SK-N-SH treated with all-trans-retinoic acid at 6 μM for 48 hours (cell line): ENCODE data around the gene MYLK4.
A peak's percentile ranks its signal among the peaks of the same experiment; 100 is the strongest.

Source experiments
- ATAC-seq: fragments of 200-7000 bp; cut with Tn5 transposase; 3 replicates; pipeline ENCODE4 v1.9.1; 2020; ENCODE audit warnings: mild to moderate bottlenecking, moderate library complexity
- BACH2 ChIP-seq: fragments of 250-450 bp; sonication (Bioruptor Pico); IDR thresholded peaks from 2 replicates; pipeline ENCODE4 v1.9.0; 2021; ENCODE audit warnings: mild to moderate bottlenecking, borderline replicate concordance
- CSDC2 ChIP-seq: fragments of 250-450 bp; sonication (Bioruptor Pico); IDR thresholded peaks from 2 replicates; pipeline ENCODE4 v1.5.0; 2020; ENCODE audit warnings: mild to moderate bottlenecking, moderate library complexity
- GLIS3 ChIP-seq: fragments of 250-450 bp; sonication (Bioruptor Pico); IDR thresholded peaks from 2 replicates; pipeline ENCODE4 v1.5.0; 2020; ENCODE audit warnings: mild to moderate bottlenecking, moderate library complexity
- ISL1 ChIP-seq: fragments of 250-450 bp; sonication (Bioruptor Pico); IDR thresholded peaks from 2 replicates; pipeline ENCODE4 v2.1.2; 2022; ENCODE audit warnings: mild to moderate bottlenecking, moderate library complexity
- OSR1 ChIP-seq: fragments of 250-450 bp; sonication (Bioruptor Pico); IDR thresholded peaks from 2 replicates; pipeline ENCODE4 v1.8.0; 2022; ENCODE audit warnings: moderate library complexity, mild to moderate bottlenecking, inconsistent platforms
- PPARA ChIP-seq: fragments of 250-450 bp; sonication (Bioruptor Pico); IDR thresholded peaks from 2 replicates; pipeline ENCODE4 v1.5.0; 2020; ENCODE audit warnings: mild to moderate bottlenecking, borderline replicate concordance
- RARB ChIP-seq: fragments of 250-450 bp; sonication (Bioruptor Pico); IDR thresholded peaks from 2 replicates; pipeline ENCODE4 v1.8.0; 2021; ENCODE audit warnings: mild to moderate bottlenecking, moderate library complexity
- SNAI2 ChIP-seq: fragments of 250-450 bp; sonication (Bioruptor Pico); IDR thresholded peaks from 2 replicates; pipeline ENCODE4 v1.5.0; 2020; ENCODE audit warnings: mild to moderate bottlenecking, moderate library complexity
- TCF4 ChIP-seq: fragments of 250-450 bp; sonication (Bioruptor Pico); IDR thresholded peaks from 2 replicates; pipeline ENCODE4 v1.8.0; 2021; ENCODE audit warnings: mild to moderate bottlenecking, moderate library complexity, borderline replicate concordance
- TOX ChIP-seq: fragments of 250-450 bp; sonication (Bioruptor Pico); IDR thresholded peaks from 2 replicates; pipeline ENCODE4 v1.8.0; 2021; ENCODE audit warnings: mild to moderate bottlenecking, moderate library complexity, borderline replicate concordance
- ZC3H10 ChIP-seq: fragments of 250-450 bp; sonication (Bioruptor Pico); IDR thresholded peaks from 2 replicates; pipeline ENCODE4 v1.5.1; 2021; ENCODE audit warnings: mild to moderate bottlenecking, moderate library complexity
- ZFP3 ChIP-seq: fragments of 250-450 bp; sonication (Bioruptor Pico); IDR thresholded peaks from 2 replicates; pipeline ENCODE4 v1.5.0; 2020; ENCODE audit warnings: mild to moderate bottlenecking, moderate library complexity
- ZFP30 ChIP-seq: fragments of 450-650 bp; formaldehyde crosslinking; IDR thresholded peaks from 2 replicates; pipeline ENCODE4 v1.5.0; 2022; ENCODE audit warnings: mild to moderate bottlenecking, moderate library complexity
- ZNF565 ChIP-seq: fragments of 450-650 bp; formaldehyde crosslinking; conservative IDR thresholded peaks from 2 replicates; pipeline ENCODE4 v1.5.0; 2020; ENCODE audit warnings: low read depth, mild to moderate bottlenecking, moderate library complexity
- ZNF70 ChIP-seq: fragments of 450-650 bp; formaldehyde crosslinking; IDR thresholded peaks from 2 replicates; pipeline ENCODE4 v1.5.0; 2020; ENCODE audit warnings: mild to moderate bottlenecking, moderate library complexity
- ZNF8 ChIP-seq: fragments of 450-650 bp; formaldehyde crosslinking; IDR thresholded peaks from 2 replicates; pipeline ENCODE4 v1.5.0; 2020; ENCODE audit warnings: mild to moderate bottlenecking, moderate library complexity
- TF ChIP-seq, protein P1 (sequence below): fragments of 250-450 bp; sonication (Bioruptor Pico); IDR thresholded peaks from 2 replicates; pipeline ENCODE4 v1.5.1; 2020; ENCODE audit warnings: low read depth, mild to moderate bottlenecking, moderate library complexity
- TF ChIP-seq, protein P2 (sequence below): fragments of 250-450 bp; sonication (Bioruptor Pico); IDR thresholded peaks from 2 replicates; pipeline ENCODE4 v1.5.1; 2021; ENCODE audit warnings: mild to moderate bottlenecking, moderate library complexity
- TF ChIP-seq, protein P3 (sequence below): fragments of 250-450 bp; sonication (Bioruptor Pico); IDR thresholded peaks from 2 replicates; pipeline ENCODE4 v1.5.0; 2020; ENCODE audit warnings: mild to moderate bottlenecking, moderate library complexity
- TF ChIP-seq, protein P4 (sequence below): fragments of 250-450 bp; sonication (Bioruptor Pico); IDR thresholded peaks from 2 replicates; pipeline ENCODE4 v1.8.0; 2021; ENCODE audit warnings: low read depth, mild to moderate bottlenecking, moderate library complexity, borderline replicate concordance
- TF ChIP-seq, protein P5 (sequence below): fragments of 250-450 bp; sonication (Bioruptor Pico); IDR thresholded peaks from 2 replicates; pipeline ENCODE4 v1.8.0; 2020; ENCODE audit warnings: mild to moderate bottlenecking, moderate library complexity, borderline replicate concordance

MYLK4 gene

DNA sequence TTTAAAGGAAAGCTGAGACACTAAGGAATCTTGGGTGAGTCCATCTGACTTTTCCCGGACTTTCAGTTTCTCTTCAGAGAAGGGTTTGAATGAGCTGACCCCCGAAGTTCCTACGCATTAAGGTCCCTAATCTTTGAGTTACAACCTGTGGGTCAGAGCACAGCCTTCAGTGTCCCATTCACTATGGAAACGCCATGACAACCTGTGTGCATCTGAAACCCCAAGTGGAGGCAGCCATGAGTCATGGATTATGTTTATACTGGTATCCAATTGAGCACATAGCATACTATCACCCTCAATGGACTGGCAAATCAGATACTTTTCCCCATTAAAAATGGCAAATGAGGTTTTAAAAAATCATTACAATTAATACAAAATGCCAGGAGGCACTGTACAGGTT is 11.4 kb downstream of the MYLK4 start:
- no peak for TF ChIP-seq ZC3H10 (CRISPR knock-in tag)
- no peak for TF ChIP-seq ZNF8 (CRISPR knock-in tag)
- TF ChIP-seq, protein P1, sequence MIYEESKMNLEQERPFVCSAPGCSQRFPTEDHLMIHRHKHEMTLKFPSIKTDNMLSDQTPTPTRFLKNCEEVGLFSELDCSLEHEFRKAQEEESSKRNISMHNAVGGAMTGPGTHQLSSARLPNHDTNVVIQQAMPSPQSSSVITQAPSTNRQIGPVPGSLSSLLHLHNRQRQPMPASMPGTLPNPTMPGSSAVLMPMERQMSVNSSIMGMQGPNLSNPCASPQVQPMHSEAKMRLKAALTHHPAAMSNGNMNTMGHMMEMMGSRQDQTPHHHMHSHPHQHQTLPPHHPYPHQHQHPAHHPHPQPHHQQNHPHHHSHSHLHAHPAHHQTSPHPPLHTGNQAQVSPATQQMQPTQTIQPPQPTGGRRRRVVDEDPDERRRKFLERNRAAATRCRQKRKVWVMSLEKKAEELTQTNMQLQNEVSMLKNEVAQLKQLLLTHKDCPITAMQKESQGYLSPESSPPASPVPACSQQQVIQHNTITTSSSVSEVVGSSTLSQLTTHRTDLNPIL (CRISPR knock-in tag): no peak
- no peak for TF ChIP-seq ISL1
- TF ChIP-seq, protein P2, sequence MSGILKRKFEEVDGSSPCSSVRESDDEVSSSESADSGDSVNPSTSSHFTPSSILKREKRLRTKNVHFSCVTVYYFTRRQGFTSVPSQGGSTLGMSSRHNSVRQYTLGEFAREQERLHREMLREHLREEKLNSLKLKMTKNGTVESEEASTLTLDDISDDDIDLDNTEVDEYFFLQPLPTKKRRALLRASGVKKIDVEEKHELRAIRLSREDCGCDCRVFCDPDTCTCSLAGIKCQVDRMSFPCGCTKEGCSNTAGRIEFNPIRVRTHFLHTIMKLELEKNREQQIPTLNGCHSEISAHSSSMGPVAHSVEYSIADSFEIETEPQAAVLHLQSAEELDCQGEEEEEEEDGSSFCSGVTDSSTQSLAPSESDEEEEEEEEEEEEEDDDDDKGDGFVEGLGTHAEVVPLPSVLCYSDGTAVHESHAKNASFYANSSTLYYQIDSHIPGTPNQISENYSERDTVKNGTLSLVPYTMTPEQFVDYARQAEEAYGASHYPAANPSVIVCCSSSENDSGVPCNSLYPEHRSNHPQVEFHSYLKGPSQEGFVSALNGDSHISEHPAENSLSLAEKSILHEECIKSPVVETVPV (CRISPR knock-in tag): no peak
- TF ChIP-seq PPARA: no peak
- TF ChIP-seq, protein P3, sequence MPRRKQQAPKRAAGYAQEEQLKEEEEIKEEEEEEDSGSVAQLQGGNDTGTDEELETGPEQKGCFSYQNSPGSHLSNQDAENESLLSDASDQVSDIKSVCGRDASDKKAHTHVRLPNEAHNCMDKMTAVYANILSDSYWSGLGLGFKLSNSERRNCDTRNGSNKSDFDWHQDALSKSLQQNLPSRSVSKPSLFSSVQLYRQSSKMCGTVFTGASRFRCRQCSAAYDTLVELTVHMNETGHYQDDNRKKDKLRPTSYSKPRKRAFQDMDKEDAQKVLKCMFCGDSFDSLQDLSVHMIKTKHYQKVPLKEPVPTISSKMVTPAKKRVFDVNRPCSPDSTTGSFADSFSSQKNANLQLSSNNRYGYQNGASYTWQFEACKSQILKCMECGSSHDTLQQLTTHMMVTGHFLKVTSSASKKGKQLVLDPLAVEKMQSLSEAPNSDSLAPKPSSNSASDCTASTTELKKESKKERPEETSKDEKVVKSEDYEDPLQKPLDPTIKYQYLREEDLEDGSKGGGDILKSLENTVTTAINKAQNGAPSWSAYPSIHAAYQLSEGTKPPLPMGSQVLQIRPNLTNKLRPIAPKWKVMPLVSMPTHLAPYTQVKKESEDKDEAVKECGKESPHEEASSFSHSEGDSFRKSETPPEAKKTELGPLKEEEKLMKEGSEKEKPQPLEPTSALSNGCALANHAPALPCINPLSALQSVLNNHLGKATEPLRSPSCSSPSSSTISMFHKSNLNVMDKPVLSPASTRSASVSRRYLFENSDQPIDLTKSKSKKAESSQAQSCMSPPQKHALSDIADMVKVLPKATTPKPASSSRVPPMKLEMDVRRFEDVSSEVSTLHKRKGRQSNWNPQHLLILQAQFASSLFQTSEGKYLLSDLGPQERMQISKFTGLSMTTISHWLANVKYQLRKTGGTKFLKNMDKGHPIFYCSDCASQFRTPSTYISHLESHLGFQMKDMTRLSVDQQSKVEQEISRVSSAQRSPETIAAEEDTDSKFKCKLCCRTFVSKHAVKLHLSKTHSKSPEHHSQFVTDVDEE: no peak
- TF ChIP-seq ZFP30 (CRISPR knock-in tag): no peak
- TF ChIP-seq ZFP3 (CRISPR knock-in tag): no peak
- no peak for TF ChIP-seq TCF4
- no peak for TF ChIP-seq RARB (CRISPR knock-in tag)
- TF ChIP-seq SNAI2: no peak
- no peak for TF ChIP-seq ZNF565 (CRISPR knock-in tag)
- peak; percentile 68 for ATAC-seq

DNA sequence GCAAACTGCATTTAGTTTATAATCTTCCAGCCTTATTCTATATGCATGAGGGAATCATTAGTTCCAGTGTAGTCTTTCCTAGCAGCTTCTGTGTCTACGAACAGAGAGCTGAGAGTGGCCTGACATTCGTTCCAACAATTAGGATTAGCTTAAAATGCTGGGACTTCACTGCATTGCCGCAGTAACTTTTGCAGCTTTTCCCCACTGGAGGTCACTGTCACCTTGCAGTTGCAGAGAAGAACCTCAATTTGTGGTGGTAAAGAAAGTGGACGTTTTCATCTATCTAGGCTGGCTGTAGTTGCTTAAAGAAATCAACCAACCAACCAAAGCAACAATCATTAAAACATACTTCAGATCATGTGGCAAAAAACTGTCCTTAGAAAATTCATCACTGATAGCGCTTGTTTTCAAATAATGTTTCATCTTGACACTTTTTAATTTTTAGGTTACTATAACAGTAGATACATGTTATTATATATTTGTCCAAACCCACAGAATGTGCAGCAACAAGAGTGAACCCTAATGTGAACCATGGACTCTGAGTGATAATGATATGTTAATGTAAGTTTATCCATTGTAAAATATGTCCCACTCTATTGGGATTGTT is 12.2 kb downstream of the MYLK4 start:
- ATAC-seq: peak; percentile 91
- TF ChIP-seq ZC3H10 (CRISPR knock-in tag) (no peak), RARB (CRISPR knock-in tag) (no peak)

DNA sequence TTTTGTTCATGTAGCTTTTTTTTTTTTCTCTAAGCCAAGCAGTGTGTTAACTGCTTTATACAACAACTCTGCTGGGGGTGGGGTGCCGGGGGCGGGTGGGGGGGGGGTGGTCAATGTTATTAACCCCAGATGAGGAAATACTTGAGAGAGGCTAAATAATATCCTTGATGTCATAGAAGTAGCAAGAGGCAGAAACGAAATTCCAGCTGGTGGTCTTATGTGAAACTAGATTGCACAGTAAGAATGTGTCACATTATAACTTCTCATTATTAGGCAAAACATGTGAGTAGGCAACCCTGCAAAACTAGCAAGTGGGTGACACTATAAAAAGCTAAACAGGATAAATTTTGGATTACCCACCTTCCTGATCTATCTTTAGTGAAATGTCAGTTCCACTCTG is 12.8 kb downstream of the MYLK4 start:
- no peak for ATAC-seq
- TF ChIP-seq SNAI2 (no peak), BACH2 (CRISPR knock-in tag) (no peak), RARB (CRISPR knock-in tag) (no peak), ZC3H10 (CRISPR knock-in tag) (no peak), ZFP3 (CRISPR knock-in tag) (no peak), ZNF70 (no peak), CSDC2 (CRISPR knock-in tag) (no peak)
- TF ChIP-seq, protein P4, sequence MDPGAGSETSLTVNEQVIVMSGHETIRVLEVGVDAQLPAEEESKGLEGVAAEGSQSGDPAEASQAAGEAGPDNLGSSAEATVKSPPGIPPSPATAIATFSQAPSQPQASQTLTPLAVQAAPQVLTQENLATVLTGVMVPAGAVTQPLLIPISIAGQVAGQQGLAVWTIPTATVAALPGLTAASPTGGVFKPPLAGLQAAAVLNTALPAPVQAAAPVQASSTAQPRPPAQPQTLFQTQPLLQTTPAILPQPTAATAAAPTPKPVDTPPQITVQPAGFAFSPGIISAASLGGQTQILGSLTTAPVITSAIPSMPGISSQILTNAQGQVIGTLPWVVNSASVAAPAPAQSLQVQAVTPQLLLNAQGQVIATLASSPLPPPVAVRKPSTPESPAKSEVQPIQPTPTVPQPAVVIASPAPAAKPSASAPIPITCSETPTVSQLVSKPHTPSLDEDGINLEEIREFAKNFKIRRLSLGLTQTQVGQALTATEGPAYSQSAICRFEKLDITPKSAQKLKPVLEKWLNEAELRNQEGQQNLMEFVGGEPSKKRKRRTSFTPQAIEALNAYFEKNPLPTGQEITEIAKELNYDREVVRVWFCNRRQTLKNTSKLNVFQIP (CRISPR knock-in tag): no peak
- TF ChIP-seq, protein P1 (CRISPR knock-in tag): no peak

DNA sequence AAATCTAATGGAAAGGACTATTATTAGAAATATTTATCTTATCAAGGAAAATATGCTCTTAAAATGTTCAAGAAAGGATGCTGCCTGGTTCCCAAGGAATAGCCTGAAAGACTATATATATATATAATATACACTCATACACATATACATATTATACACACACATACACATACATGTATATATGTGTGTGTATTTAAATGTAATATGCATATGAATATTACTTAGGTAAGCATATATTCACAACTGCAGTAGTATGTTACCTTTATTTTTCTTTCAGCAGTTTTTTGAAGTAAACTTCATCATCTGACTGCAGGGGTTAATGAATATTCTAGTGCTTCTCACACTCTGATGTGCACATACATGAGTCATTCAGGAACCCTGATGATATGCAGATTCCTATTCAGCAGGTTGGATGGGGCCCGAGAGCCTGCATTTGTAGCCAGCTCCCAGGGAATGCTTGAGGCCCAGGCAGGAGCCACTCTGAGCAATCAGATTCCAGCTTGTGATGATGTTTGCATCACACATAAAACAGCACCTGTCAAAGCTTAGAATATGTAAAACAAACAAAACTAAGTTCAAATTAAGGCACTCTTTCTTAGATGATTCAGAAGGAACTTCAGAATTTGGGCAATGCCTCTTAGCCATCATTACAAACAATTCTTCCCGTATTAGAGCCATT is 16.1 kb downstream of the MYLK4 start:
- no peak for ATAC-seq
- TF ChIP-seq, protein P5, sequence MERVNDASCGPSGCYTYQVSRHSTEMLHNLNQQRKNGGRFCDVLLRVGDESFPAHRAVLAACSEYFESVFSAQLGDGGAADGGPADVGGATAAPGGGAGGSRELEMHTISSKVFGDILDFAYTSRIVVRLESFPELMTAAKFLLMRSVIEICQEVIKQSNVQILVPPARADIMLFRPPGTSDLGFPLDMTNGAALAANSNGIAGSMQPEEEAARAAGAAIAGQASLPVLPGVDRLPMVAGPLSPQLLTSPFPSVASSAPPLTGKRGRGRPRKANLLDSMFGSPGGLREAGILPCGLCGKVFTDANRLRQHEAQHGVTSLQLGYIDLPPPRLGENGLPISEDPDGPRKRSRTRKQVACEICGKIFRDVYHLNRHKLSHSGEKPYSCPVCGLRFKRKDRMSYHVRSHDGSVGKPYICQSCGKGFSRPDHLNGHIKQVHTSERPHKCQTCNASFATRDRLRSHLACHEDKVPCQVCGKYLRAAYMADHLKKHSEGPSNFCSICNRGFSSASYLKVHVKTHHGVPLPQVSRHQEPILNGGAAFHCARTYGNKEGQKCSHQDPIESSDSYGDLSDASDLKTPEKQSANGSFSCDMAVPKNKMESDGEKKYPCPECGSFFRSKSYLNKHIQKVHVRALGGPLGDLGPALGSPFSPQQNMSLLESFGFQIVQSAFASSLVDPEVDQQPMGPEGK: no peak
- TF ChIP-seq, protein P4 (CRISPR knock-in tag): no peak
- no peak for TF ChIP-seq ZFP3 (CRISPR knock-in tag)
- no peak for TF ChIP-seq TOX
- TF ChIP-seq, protein P2 (CRISPR knock-in tag): no peak
- TF ChIP-seq ZNF8 (CRISPR knock-in tag): no peak
- TF ChIP-seq OSR1 (CRISPR knock-in tag): no peak
- TF ChIP-seq TCF4: no peak
- TF ChIP-seq GLIS3 (CRISPR knock-in tag): no peak
- TF ChIP-seq PPARA: no peak
- no peak for TF ChIP-seq ZFP30 (CRISPR knock-in tag)
- no peak for TF ChIP-seq RARB (CRISPR knock-in tag)
